BJ (cell line): ENCODE measurements around the gene TRAP1. TPM values are rescaled to one million over a fixed set of nuclear protein-coding genes. Genes with fewer than 3 reads are reported as not detected.
A peak's percentile ranks its signal among the peaks of the same experiment; 100 is the strongest.

ENCODE experiments used
- CTCF ChIA-PET: fragments of 350-600 bp; formaldehyde crosslinking; extraction: SDS; loops from one replicate; lab custom pipeline; 2021; ENCODE audit warnings: antibody characterized with exemption, inconsistent platforms; lab: Yijun Ruan, JAX
- POLR2A ChIA-PET: fragments of 300-600 bp; sonication (Branson Sonifier 250); formaldehyde crosslinking; extraction: SDS; loops from one replicate; lab custom pipeline; 2021; ENCODE audit warnings: antibody characterized with exemption; lab: Charles Lee
- DNase-seq: peaks from one replicate; pipeline ENCODE4 v3.0.0-alpha.2; 2011; ENCODE audit warnings: low read depth
- H3K27me3 ChIP-seq: 2 replicates; pipeline ENCODE4 v1.6.0; 2011; ENCODE audit warnings: low read length; ENCODE audit not compliant: control insufficient read depth, insufficient read depth
- H3K36me3 ChIP-seq: 2 replicates; pipeline ENCODE4 v1.5.1; 2011; ENCODE audit warnings: low read length; ENCODE audit not compliant: control insufficient read depth, insufficient read depth
- H3K4me3 ChIP-seq: 2 replicates; pipeline ENCODE4 v1.5.1; 2011; ENCODE audit warnings: low read depth, mild to moderate bottlenecking, control low read depth, low read length
- CTCF ChIP-seq: IDR thresholded peaks from 2 replicates; pipeline ENCODE4 v1.5.1; 2011; ENCODE audit warnings: low read depth, mild to moderate bottlenecking, control low read depth, inconsistent platforms, low read length, moderate library complexity; ENCODE audit not compliant: insufficient read depth
- polyA plus RNA-seq: library from polyadenylated mRNA; depleted of rRNA; stranded (reverse); fragments of >200 nt; gene quantifications from 2 replicates; pipeline ENCODE4 v1.2.3, GENCODE V29; 2011

The TRAP1 gene
- polyA plus RNA-seq, 1 experiment, result 112 TPM

- POLR2A ChIA-PET, result interaction anchor here (0.6 kb wide), 1 partner anchor 154 kb away, joined by 5 read pairs; no protein-coding TSS in a partner anchor
- Histone ChIP-seq H3K36me3 (peaks cover 26% of the 10 kb centered on the region), H3K27me3 (no peaks in the 10 kb centered on the region), H3K4me3 (no peak overlapping the region)
- no peak for TF ChIP-seq CTCF
- DNase-seq, result no peak
- CTCF ChIA-PET, result interaction anchor here (1.3 kb wide), 1 partner anchor 224 kb away, joined by 3 read pairs; no protein-coding TSS in a partner anchor
Observed at GRCh38 chr16:3725276-3725675, 8.0 kb upstream of the TRAP1 start.

DNA sequence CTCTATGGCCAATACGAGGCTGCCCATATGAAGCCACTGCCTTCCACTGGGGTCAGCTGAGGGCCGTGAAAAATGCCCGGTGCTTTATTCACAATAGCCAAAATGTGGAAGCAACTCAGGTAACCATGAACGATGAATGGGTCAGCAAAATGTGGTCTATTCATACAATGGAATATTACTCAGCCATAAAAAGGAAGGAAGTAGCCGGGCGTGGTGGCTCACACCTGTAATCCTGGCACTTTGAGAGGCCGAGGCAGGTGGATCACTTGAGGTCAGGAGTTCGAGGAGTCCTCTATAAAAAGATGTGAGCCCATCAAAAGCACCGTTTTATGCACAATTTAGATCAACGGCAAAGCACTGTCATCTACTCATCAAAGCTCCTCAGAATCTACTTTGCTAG lies 5.2 kb upstream of the TRAP1 start:
- Histone ChIP-seq H3K27me3 (no peaks in the 10 kb centered on the region), H3K36me3 (peaks cover 3% of the 10 kb centered on the region; the same call in 1 of the 2 replicates), H3K4me3 (no peak overlapping the region)
- no peak for DNase-seq
- ChIA-PET POLR2A (no interaction called here), CTCF (no interaction called here)
- TF ChIP-seq CTCF, result no peak

DNA sequence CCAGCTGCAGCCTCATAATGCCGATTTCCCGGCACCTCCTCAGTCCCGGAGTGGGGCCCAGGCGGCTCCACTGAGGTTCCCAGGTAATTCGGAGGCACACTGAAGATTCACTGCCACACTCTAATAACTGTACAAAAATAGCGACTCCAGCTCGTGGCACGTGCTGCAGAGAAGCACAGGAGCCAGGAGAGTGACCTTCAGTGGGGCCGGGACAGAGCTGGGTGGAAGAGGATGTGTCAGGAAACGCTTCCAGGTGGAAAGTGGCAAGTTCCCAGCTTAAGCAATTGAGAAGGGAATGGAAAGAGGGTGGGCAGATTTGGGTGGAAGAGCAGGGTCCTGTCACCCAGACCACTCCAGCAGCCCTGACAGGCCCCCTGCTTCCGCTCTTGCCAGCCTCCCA lies 3.1 kb upstream of the TRAP1 start:
- ChIA-PET POLR2A (no interaction called here), CTCF (no interaction called here)
- Histone ChIP-seq H3K4me3 (no peak overlapping the region), H3K36me3 (no peaks in the 10 kb centered on the region), H3K27me3 (no peaks in the 10 kb centered on the region)
- DNase-seq, result no peak
- TF ChIP-seq CTCF, result no peak

GRCh38 chr16:3718628-3719027 lies 1.3 kb upstream of the TRAP1 start:
- DNase-seq, result no peak
- CTCF ChIA-PET, result interaction anchor here (0.6 to 1.7 kb wide), 2 partner anchors 28 to 571 kb away, joined by 4 to 5 read pairs; no protein-coding TSS in a partner anchor

DNA sequence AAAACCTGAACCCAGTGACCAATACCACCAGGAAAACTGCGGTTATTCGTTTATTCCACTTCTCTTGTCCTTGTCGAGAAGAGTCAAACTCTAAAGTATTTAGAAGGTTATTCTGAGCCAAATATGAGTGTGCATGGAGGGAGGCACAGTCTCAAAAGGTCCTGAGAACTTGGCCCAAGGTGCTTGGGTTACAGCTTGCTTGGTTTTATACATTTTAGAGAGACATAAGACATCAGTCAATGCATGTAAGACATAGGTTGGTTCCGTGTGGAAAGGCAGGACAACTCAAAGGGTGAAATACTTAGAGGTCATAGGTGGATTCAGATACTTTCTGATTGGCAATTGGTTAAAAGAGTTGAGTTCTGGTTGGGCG lies 681 bp upstream of the TRAP1 start:
- Histone ChIP-seq H3K4me3 (peak overlapping the region; percentile 89), H3K27me3 (no peaks in the 10 kb centered on the region), H3K36me3 (no peaks in the 10 kb centered on the region; the same call in 1 of the 2 replicates)
- no peak for TF ChIP-seq CTCF
- DNase-seq, result no peak
- CTCF ChIA-PET, result interaction anchor here (0.6 to 1.7 kb wide), 3 partner anchors 28 to 571 kb away, joined by 3 to 5 read pairs (median 4); no protein-coding TSS in a partner anchor
- POLR2A ChIA-PET, result no interaction called here

More at GRCh38 chr16:3718628-3719027, 1.3 kb upstream of the TRAP1 start:
- no peak overlapping the region for H3K4me3 ChIP-seq
- no peak for TF ChIP-seq CTCF
- no peaks in the 10 kb centered on the region for H3K36me3 ChIP-seq
- POLR2A ChIA-PET, result no interaction called here
- no peaks in the 10 kb centered on the region for H3K27me3 ChIP-seq
